ENCODE measurements around the gene MGAT4B.
A peak's percentile ranks its signal among the peaks of the same experiment; 100 is the strongest.
"Not testable (repeated sequence)": the region's sequence is repeated elsewhere in the genome, so short reads cannot be mapped to it uniquely, and the experiment has no call there.

MGAT4B gene

GRCh38 chr5:179794171-179794570 lies 12.5 kb downstream of the MGAT4B start:
- DNase-seq: no peak

GRCh38 chr5:179793468-179794139 lies 13.1 kb downstream of the MGAT4B start, which contains the start of gene LTC4S:
LTC4S (plus strand) TSS chr5:179793986; CDS start chr5:179794081, 95 bp downstream.
- DNase-seq: peak; percentile 84

- DNase-seq: no peak
Observed at GRCh38 chr5:179792612-179793467, 13.8 kb downstream of the MGAT4B start.

- DNase-seq: no peak
Observed at GRCh38 chr5:179791881-179792611, 14.6 kb downstream of the MGAT4B start.

GRCh38 chr5:179789278-179789677 lies 17.4 kb downstream of the MGAT4B start:
- not testable (repeated sequence) for DNase-seq

GRCh38 chr5:179788193-179788854 lies 18.3 kb downstream of the MGAT4B start:
- DNase-seq: no peak

- no peak for DNase-seq
Observed at GRCh38 chr5:179786861-179787260, 19.8 kb downstream of the MGAT4B start.

- DNase-seq: no peak
Observed at GRCh38 chr5:179783128-179783527, 23.5 kb downstream of the MGAT4B start.

- no peak for DNase-seq
Observed at GRCh38 chr5:179781846-179782245, 24.8 kb downstream of the MGAT4B start.

- DNase-seq: no peak
Observed at GRCh38 chr5:179780362-179780761, 26.3 kb downstream of the MGAT4B start.

- DNase-seq: no peak
Observed at GRCh38 chr5:179779826-179780225, 26.8 kb downstream of the MGAT4B start.

- no peak for DNase-seq
Observed at GRCh38 chr5:179778591-179778990, 28.1 kb downstream of the MGAT4B start.

- no peak for DNase-seq
Observed at GRCh38 chr5:179777909-179778308, 28.8 kb downstream of the MGAT4B start.

- DNase-seq: no peak
Observed at GRCh38 chr5:179777456-179777855, 29.2 kb downstream of the MGAT4B start.

- no peak for DNase-seq
Observed at GRCh38 chr5:179776411-179776938, 30.2 kb downstream of the MGAT4B start.

GRCh38 chr5:179774442-179774841 lies 32.2 kb downstream of the MGAT4B start:
- no peak for DNase-seq

- no peak for DNase-seq
Observed at GRCh38 chr5:179773686-179774040, 33.0 kb downstream of the MGAT4B start.

GRCh38 chr5:179772351-179772750 lies 34.3 kb downstream of the MGAT4B start:
- no peak for DNase-seq

GRCh38 chr5:179771311-179771895 lies 35.3 kb downstream of the MGAT4B start:
- no peak for DNase-seq

GRCh38 chr5:179769796-179770195 lies 36.9 kb downstream of the MGAT4B start:
- DNase-seq: no peak

GRCh38 chr5:179769271-179769670 lies 37.4 kb downstream of the MGAT4B start:
- DNase-seq: no peak
